SIG-M5 treated with dmso at 0.1 percent for 504 hours (cell line): ENCODE measurements around the gene NPFF.
"Not testable (repeated sequence)": the region's sequence is repeated elsewhere in the genome, so short reads cannot be mapped to it uniquely, and the experiment has no call there.

Experiments
- DNase-seq: peaks from one replicate; lab custom pipeline; 2025; ENCODE audit not compliant: unreplicated experiment; lab: John Stamatoyannopoulos, UW

Gene NPFF

DNA sequence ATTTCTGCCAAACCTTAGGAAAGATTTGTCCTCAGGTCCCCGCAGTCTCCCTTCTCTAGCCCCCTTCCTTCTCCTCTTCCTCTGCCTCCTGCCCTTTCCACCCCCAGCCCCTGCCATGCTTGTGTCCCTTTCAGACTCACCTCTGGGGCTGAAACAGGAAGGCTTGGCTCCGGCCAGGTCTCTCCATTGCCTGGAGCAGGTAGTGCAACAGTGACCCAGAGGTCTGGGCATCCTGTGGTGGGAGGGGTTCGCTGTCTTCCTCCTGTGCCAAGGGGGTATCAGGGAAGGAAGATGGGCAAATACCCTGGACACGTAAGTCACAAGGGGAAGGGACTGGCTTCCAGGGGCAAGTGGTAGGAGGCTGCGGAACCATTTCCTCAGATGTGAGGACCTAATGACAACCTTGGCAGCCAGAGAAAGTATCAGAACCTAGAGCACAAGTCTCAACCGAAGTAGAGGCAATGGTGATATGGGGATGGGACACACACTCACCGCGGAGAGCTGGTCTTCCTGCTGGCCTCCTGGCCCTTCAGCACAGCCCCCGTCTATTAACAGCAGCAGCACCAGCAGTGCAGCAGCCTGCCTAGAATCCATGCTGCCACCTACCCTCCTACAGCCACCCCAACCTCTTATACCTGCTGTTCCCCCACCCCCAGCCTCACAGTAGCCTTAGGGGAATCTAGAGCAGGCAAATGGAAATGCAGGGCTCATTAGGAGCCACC lies at the start of gene NPFF:
Gene NPFF (minus strand): TSS at position 604 of the 722 bp plus-strand sequence. CDS start 10 bp downstream, at position 594.
- DNase-seq, result no peak

GRCh38 chr12:53552361-53553327 lies 45.4 kb upstream of the NPFF start:
- no peak for DNase-seq

DNA sequence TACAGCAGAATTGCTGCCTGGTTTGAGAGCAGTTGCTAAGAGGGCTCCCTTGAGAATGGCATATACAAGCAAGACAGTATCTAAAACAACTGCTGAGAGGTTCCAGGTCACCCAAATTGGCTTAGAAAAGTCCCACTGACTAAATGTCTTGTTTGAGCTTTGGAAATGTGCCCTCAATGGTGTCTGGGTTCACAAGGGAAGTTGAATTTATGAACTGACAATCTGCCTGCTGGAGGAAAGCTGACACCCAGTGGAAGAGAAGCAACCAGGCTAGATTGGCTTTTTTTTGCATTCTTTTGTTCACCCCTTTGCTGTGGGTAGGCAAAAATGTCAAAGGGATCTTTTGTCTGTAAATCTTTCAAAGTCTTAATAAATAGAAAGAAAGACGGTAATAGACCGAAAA lies 44.6 kb upstream of the NPFF start:
- no peak for DNase-seq

DNA sequence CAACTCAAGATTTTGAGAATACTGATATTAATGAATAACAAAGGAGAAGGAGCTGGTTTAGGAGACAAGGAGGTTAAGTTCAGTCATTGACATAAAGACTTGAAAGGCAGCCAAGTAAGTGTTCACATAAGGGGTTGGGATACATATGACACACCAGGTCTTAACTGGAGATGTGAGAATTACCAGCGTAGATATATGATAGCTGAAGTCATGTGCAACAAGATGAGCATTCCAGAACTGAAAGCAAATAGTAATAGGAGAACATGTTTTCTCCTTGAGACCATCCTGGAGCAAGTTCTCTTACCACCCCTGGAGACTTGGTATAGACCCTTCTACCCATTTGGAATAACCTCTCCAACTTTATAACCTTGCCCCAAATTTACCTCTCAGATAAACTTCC lies 43.3 kb upstream of the NPFF start:
- no peak for DNase-seq

DNA sequence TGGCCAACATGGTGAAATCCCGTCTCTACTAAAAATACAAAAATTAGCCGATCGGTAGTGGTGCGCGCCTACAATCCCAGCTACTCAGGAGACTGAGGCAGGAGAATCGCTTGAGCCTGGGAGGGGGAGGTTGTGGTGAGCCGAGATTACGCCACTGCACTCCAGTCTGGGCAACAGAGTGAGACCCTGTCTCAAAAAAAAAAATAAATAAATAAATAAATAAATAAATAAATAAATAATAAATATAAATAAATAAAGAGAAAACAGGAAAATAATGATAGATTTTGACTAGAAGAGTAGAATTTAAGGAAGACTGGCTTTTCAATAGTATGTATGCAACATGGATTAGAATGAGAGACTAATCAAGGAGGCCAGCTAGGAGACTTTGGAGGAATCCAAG lies 42.8 kb upstream of the NPFF start:
- DNase-seq, result not testable (repeated sequence)

DNA sequence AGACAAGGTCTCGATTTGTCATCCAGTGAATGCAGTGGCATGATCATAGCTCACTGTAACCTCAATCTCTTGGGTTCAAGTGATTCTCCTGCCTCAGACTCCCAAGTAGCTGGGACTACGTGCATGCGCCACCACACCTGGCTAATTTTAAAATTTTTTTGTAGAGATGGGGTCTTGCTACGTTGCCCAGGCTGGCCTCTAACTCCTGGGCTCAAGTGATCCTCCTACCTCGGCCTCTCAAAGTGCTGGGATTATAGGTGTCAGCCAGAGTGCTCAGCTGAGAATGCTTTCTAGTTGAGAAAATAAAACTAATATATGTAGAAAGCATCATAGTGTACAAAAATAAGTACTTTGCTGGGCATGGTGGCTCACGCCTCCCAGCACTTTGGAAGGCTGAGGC lies 41.1 kb upstream of the NPFF start:
- not testable (repeated sequence) for DNase-seq

DNA sequence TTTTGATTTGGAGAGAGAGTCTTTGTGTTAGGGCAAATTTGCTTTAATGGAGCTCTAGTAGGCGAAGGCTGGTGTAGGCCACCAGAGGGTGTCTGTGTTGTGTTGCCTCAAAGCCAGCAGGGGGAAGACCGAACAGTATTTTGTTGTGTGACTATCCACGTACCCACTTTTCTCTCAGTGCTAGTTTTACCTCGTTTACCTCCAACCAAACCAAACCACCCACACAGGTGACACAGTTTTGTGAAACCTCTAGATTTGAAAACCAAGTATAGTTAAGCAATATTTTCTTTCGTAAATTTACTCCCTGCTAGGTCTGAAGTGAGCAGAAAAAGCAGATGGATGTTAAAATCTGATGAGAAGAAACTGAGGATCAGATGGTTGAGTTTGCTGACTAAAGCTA lies 36.3 kb upstream of the NPFF start:
- peak; percentile 77 for DNase-seq

DNA sequence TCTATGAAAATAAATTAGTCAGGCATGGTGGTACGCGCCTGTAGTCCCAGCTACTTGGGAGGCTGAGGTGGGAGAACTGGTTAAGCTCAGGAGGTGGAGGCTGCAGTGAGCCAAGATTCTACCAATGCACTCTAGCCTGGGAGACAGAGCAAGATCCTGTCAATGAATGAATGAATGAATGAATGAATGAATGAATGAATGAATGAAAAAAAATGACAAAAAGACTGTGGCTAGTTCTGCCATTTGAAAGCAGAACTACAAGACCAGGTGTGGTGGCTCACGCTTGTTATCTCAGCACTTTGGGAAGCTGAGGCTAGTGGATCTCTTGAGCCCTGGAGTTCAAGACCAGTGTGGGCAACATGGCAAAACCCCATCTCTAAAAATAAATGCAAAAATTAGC lies 32.2 kb upstream of the NPFF start:
- DNase-seq, result no peak

- peak; percentile 66 for DNase-seq
These were observed 31.0 kb upstream of the NPFF start for GRCh38 chr12:53538209-53538689.

DNA sequence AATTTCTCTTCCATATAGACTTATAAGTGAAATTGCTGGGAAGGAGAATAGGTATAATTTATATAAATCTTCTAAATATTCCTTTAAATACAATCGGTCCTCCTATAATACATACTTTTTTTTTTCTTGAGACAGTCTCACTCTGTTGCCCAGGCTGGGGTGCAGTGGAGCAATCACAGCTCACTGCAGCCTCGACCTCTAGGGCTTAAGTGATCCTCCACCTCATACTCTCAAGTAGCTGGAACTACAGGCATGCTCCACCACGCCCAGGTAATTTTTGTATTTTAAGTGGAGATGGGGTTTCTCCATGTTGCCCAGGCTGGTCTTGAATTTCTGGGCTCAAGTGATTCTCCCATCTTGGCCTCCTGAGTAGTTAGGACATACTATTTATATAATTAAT lies 29.7 kb upstream of the NPFF start:
- DNase-seq, result no peak

DNA sequence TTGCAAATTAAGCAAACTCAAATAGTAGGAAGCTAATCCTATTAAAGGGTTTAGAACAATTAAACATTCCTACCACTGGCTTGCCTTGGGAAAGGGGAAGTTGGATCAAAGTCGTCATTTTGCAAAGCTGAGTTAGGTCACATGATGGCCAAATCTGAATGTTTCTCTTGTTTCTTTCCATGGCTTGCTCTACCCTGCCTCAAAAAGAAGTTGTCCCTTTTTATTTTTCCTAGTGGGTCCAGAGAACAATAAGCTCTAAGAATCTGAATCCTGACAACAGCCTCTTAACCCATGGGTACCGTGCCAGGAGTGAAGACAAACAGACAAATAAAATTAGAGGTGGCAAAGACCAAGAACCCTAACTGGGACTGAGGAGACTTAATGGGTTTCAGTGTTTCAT lies 26.2 kb upstream of the NPFF start:
- DNase-seq, result no peak

DNA sequence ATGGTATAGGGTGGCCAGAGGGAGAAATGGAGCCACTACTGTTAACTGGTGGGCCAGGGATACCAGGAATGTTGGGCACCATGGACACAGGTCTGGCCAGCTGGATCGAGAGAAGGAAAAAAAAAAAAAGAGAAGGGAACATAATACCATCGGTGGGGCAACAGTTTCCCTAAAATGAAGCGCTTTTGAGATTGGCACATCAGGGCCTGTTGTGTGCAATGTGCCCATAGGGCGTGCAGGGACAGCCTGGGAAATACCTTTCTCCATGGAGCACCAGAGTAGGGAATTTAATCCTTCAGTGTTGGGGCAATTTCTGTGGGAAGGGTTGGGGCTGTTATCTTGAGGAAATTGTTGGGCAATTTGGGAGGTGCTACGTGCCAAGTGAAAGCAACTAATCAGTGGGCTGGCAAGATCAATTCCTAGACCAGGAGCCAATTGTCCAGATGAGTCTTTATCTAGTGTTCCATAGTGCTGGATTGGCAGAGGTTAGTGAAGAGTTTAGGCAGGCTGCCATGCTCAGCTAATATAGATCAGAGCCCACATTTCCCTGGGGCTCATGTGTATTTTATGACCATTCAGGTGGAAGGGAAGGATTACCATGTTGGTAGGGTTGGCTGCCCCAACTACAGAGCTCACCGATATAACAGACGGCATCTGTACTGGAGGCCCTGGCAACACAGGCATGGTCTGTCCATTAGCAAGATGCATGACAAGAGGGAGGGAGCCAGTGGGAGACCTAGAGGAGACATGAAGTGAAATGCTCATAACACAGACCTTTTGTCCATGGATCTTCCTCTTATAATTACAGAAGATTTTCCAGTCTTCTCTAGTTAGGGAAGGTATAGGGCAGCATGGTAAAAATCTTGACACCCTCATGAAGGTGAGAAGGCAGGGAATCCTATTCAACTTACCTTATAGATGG lies 25.5 kb upstream of the NPFF start:
- no peak for DNase-seq

GRCh38 chr12:53532021-53532420 lies 24.7 kb upstream of the NPFF start:
- no peak for DNase-seq

GRCh38 chr12:53530920-53531319 lies 23.6 kb upstream of the NPFF start:
- no peak for DNase-seq

GRCh38 chr12:53530061-53530460 lies 22.8 kb upstream of the NPFF start:
- no peak for DNase-seq

GRCh38 chr12:53524476-53524875 lies 17.2 kb upstream of the NPFF start:
- no peak for DNase-seq

- DNase-seq, result no peak
These were observed 15.8 kb upstream of the NPFF start for GRCh38 chr12:53523131-53523530.

- no peak for DNase-seq
These were observed 11.1 kb upstream of the NPFF start for GRCh38 chr12:53518381-53518780.

DNA sequence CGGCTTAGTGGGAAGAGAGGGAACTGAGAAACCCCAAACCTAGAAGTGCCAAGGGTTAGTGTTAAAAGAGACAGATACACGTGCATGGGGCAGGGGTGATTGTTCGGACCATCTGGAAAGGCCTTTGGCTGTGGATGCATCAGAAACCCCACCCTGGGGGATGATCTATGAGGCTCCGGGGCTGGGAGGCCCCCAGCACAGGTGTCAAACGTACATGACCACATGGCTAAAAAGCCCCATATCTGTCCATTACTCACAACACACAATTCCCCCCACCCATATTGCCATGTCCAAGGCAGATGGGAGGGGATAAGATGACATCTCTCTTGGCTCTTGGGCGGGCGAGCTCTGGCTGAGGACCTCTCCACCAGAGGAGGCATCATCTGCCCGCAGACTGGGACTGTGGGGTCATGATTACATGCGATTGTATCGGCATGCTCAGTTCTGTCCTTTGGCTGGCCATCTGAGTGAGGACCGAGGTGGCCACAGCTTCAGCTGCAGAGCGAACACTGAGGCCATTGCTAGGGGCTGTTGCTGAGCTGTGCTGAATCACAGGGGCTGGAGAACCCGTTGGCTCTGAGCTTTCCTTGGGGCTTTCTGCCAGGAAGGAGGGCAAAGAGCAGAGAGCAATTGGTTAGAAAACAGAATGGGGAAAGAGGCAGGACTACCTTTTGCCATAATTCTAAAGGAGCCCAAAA lies 9.6 kb upstream of the NPFF start:
- DNase-seq, result no peak

GRCh38 chr12:53515291-53515680 lies 8.0 kb upstream of the NPFF start:
- no peak for DNase-seq
